Globus pallidus (tissue), 1 donor: ENCODE results near the gene RPL39.
"Not testable (repeated sequence)": the region's sequence is repeated elsewhere in the genome, so short reads cannot be mapped to it uniquely, and the experiment has no call there.

ENCODE experiments used
- DNase-seq: peaks from one replicate; pipeline ENCODE4 v3.0.0-alpha.2; 2015; ENCODE audit warnings: low spot score

RPL39 gene

GRCh38 chrX:119791437-119792231 lies at the start of gene RPL39:
TSS of gene RPL39 (minus strand) at chrX:119791630. CDS start at chrX:119791576, 54 bp downstream.
- peak; percentile 88 for DNase-seq

GRCh38 chrX:119833905-119834304 lies 42.5 kb upstream of the RPL39 start:
- no peak for DNase-seq

GRCh38 chrX:119828446-119828845 lies 37.0 kb upstream of the RPL39 start:
- no peak for DNase-seq

- DNase-seq: no peak
Measured at GRCh38 chrX:119826399-119826959, 35.0 kb upstream of the RPL39 start.

DNA sequence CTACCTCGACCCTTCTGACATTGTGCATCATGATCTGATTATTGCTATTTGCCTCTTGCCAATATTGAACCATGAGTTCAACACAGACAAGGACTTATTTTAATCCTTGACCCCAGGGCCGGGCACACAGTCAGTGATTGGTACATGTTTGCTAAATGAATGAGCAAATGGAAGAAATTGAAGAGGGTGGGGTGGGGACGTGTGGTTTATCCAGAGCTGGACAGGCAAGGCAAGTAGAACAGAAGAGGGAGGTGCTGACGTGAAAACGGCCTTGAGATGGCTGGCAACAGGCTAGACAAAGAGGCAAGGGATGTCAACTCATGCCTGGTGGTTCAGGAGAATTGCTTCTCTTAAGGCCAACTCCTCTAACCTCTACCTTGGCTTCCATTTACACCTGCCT lies 32.8 kb upstream of the RPL39 start:
- not testable (repeated sequence) for DNase-seq

DNA sequence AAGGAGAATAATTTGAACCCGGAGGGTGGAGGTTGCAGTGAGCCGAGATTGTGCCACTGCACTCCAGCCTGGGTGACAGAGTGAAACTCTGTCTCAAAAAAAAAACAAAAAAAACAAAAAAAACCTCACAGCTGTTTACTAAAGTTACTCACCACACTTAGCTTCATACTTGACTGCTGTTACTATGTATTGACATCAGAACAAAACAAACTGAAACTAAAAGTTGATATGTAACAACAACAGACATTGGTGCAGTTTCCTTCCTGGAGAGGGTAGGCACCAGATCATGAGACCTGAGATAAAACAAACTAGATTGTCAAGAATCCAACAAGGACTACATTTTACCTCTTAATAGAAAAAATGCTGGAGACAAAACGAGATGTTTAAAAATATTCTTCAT lies 30.3 kb upstream of the RPL39 start:
- not testable (repeated sequence) for DNase-seq

GRCh38 chrX:119817130-119817690 lies 25.8 kb upstream of the RPL39 start:
- no peak for DNase-seq

DNA sequence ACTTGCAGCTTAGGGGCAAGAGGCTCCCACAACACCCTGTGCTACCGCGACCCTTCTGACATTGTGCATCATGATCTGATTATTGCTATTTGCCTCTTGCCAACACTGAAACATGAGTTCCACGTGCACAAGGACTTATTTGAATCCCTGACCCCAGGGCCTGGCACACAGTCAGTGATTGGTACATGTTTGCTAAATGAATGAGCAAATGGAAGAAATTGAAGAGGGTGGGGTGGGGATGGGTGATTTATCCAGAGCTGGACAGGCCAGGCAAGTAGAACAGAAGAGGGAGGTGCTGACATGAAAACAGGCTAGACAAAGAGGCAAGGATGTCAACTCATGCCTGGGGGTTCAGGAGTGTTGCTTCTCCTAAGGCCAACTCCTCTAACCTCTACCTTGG lies 24.9 kb upstream of the RPL39 start:
- DNase-seq: no peak

- no peak for DNase-seq
Measured at GRCh38 chrX:119809185-119809666, 17.8 kb upstream of the RPL39 start.

- not testable (repeated sequence) for DNase-seq
Measured at GRCh38 chrX:119808461-119808860, 17.0 kb upstream of the RPL39 start.

DNA sequence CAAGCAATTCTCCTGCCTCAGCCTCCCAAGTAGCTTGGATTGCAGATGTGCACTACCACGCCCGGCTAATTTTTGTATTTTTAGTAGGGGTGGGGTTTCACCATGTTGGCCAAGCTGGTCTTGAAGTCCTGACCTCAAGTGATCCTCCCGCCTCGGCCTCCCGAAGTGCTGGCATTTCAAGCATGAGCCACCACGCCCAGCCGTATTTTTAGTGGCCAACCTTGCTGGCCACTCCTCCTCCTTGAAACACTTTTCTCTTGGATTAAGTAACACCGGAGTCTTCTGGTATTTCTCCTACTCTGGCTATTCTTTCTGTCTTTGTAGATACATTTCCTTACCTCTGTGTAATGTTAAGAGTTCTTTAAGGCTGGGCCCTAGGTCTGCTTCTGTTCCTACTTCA lies 11.1 kb upstream of the RPL39 start:
- DNase-seq: no peak

GRCh38 chrX:119801253-119802221 lies 10.1 kb upstream of the RPL39 start:
- DNase-seq: no peak

GRCh38 chrX:119790977-119791436 lies 423 bp downstream of the RPL39 start:
- DNase-seq: peak; percentile 42

DNA sequence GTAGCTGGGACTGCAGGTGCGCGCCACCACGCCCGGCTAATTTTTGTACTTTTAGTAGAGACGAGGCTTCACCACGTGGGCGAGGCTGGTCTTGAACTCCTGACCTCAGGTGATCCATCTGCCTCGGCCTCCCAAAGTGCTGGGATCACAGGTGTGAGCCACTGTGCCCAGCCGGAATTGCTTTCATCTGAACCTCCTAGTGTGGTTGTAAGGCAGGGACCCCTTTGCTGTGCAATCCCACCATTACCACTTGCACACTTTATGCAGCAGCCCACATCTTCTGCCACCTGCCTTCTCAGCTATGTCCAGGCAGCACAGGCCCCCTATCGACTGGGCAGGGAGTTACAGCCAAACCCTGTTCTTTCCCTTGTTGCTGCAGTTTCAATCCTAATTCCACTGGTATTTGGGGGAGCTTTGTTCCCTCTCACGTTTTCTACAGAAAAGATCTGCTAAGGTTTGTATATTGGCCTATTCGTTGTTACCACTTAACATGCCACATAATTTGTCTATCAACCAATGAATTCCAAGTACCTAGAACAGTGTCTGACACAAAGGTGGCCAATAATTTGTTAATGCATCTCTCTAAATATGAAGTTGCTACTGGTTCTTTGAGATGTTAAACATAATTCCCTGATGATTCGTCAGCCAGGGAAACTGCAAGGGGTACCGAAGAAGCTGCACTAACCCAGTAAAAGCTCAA lies 6.5 kb downstream of the RPL39 start:
- DNase-seq: no peak

DNA sequence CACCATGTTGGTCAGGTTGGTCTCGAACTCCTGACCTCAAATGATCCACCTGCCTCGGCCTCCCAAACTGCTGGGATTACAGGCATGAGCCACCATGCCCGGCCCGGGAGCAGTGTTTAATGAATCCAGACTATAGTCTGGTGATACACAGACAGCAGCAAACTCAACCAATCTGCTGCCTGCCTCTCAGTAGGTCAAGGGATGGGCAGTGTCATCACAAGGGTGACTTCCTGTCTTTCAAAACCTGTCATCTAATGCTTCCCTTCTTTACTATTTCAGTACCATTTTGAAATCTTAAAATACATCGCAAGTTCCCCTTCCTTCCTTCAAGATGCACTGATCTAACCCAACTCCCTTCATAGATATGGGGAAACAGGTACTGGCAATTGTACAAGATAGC lies 8.4 kb downstream of the RPL39 start:
- DNase-seq: no peak

DNA sequence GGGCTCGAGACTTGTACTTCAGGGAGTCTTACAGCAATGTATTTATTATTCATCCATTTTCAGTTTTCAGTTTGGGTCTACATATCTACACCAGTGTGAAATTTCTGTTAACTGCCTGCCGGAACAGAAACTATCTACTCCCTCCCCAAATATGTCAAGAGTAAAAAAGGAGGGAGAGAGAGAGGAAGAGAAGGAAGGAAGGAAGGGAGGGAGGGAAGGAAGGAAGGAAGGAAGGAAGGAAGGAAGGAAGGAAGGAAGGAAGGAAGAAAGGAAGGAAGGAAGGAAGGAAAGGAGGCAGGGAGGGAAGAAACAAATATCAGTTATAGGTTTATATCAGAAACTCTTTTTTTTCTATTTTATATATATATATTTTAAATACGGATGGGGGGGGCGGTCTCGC lies 12.6 kb downstream of the RPL39 start:
- no peak for DNase-seq

GRCh38 chrX:119775517-119776238 lies 15.8 kb downstream of the RPL39 start:
- DNase-seq: no peak

DNA sequence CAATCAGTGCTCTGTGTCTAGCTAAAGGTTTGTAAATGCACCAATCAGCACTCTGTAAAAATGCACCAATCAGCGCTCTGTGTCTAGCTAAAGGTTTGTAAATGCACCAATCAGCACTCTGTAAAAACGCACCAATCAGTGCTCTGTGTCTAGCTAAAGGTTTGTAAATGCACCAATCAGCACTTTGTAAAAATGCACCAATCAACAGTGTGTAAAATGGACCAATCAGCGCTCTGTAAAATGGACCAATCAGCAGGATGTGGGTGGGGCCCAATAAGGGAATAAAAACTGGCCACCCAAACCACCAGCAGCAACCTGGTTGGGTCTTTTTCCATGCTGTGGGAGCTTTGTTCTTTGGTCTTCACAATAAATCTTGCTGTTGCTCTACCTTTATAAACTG lies 22.0 kb downstream of the RPL39 start:
- not testable (repeated sequence) for DNase-seq

- not testable (repeated sequence) for DNase-seq
Measured at GRCh38 chrX:119768436-119768835, 23.0 kb downstream of the RPL39 start.

DNA sequence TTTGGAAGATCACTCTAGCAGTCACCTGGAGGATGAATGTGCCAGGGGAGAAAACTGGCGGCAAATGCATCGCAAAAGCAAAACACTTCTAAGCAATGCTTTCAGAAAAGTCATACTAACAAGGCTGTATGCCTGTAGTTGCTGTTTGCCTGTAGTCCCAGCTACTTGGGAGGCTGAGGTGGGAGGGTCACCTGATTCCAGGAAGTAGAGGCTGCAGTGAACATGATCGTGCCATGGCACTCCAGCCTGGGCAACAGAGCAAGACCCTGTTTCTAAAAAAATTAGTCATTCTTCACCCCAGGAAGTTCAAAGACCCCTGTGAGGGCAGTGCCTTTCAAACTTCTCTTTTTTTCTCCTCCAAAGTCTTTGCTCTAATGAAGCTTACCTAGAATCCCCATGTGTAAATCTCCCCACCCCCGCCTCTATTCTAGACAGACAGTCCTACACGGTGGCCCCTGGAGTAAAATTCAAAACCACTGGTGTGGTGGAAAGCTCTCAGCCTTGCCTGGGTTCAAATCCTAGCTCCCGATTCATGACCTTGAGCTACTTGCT lies 27.5 kb downstream of the RPL39 start:
- no peak for DNase-seq
